GM12878 (cell line): Measurements from ENCODE around the gene C10orf143. TPM values are rescaled to one million over a fixed set of nuclear protein-coding genes. Genes with fewer than 3 reads are reported as not detected.
A peak's percentile ranks its signal among the peaks of the same experiment; 100 is the strongest.

Source experiments
- CHD4 ChIP-seq: fragments of 200-600 bp; sonication (generic); IDR thresholded peaks from 2 replicates; pipeline ENCODE4 v1.6.1; 2016; ENCODE audit warnings: mild to moderate bottlenecking
- DPF2 ChIP-seq: fragments of 450-650 bp; IDR thresholded peaks from 2 replicates; pipeline ENCODE4 v1.6.1; 2017; ENCODE audit warnings: mild to moderate bottlenecking
- EED ChIP-seq: sonication (generic); IDR thresholded peaks from 2 replicates; pipeline ENCODE4 v1.6.1; 2016; ENCODE audit warnings: antibody characterized with exemption, low read depth
- ESRRA ChIP-seq: IDR thresholded peaks from 2 replicates; pipeline ENCODE4 v1.6.1; 2012; ENCODE audit warnings: mild to moderate bottlenecking, low read length, improper control_type of control experiment
- FOS ChIP-seq: IDR thresholded peaks from 3 replicates; pipeline ENCODE4 v1.6.1; 2011; ENCODE audit warnings: borderline replicate concordance; ENCODE audit not compliant: insufficient read length; ENCODE audit errors: extremely low read depth
- MEF2B ChIP-seq: fragments of 450-650 bp; IDR thresholded peaks from 2 replicates; pipeline ENCODE4 v1.6.1; 2018; ENCODE audit warnings: mild to moderate bottlenecking, moderate library complexity; ENCODE audit not compliant: partially characterized antibody, poor library complexity, severe bottlenecking
- MYC ChIP-seq: IDR thresholded peaks from 2 replicates; pipeline ENCODE4 v1.6.1; 2011; ENCODE audit warnings: mild to moderate bottlenecking, low read length, moderate library complexity, inconsistent platforms; ENCODE audit not compliant: insufficient read depth, insufficient replicate concordance, insufficient read length, severe bottlenecking
- NFXL1 ChIP-seq: fragments of 450-650 bp; IDR thresholded peaks from 2 replicates; pipeline ENCODE4 v1.6.1; 2017; ENCODE audit warnings: antibody characterized with exemption, mild to moderate bottlenecking, borderline replicate concordance
- NFYA ChIP-seq: IDR thresholded peaks from 2 replicates; pipeline ENCODE4 v1.6.1; 2011; ENCODE audit warnings: low read depth, mild to moderate bottlenecking, low read length, improper control_type of control experiment, borderline replicate concordance
- PML ChIP-seq: IDR thresholded peaks from 2 replicates; pipeline ENCODE4 v1.6.1; 2012; ENCODE audit warnings: low read length, inconsistent platforms
- SP1 ChIP-seq: IDR thresholded peaks from one replicate; pipeline ENCODE4 v1.6.1; 2011; ENCODE audit warnings: low read depth, low read length
- SRF ChIP-seq, 2 experiments: IDR thresholded peaks; 2 replicates each; pipeline ENCODE4 v1.6.1; 2011; ENCODE audit warnings: low read depth in 2 of 2, low read length in 2 of 2, mild to moderate bottlenecking in 1 of 2, moderate library complexity in 1 of 2
- TBL1XR1 ChIP-seq: IDR thresholded peaks from 2 replicates; pipeline ENCODE4 v1.6.1; 2012; ENCODE audit warnings: low read depth, low read length, improper control_type of control experiment
- TCF12 ChIP-seq: IDR thresholded peaks from 2 replicates; pipeline ENCODE4 v1.6.1; 2011; ENCODE audit warnings: low read depth, mild to moderate bottlenecking, low read length
- ZNF622 ChIP-seq: fragments of 450-650 bp; IDR thresholded peaks from 2 replicates; pipeline ENCODE4 v1.6.1; 2017; ENCODE audit warnings: mild to moderate bottlenecking, inconsistent platforms
- polyA plus RNA-seq, 11 experiments: library from polyadenylated mRNA; depleted of rRNA in 4 of 11; unstranded in 6 of 11; stranded (reverse) in 5 of 11; fragments of >200 nt; fragmentation: Nextera tagmentation in 4 of 11; fragmentation: Illumina TruSeq in 1 of 11; extraction: Ambion mirVana in 4 of 11; extraction: Trizol in 1 of 11; gene quantifications; 1 replicate in 1 of 11; 2 replicates in 10 of 11; pipeline versions ENCODE4 v1.2.1 to v1.2.3, GENCODE V29; 2011 to 2016; ENCODE audit warnings: inconsistent platforms in 2 of 11, missing spikeins in 2 of 11, low read depth in 1 of 11
- total RNA-seq, 4 experiments: library from RNA; depleted of rRNA in 3 of 4; stranded (reverse); fragments of >200 nt in 3 of 4; fragmentation: Illumina TruSeq in 1 of 4; extraction: Trizol in 1 of 4; gene quantifications; 2 replicates each; pipeline versions ENCODE4 v1.2.1 to v1.2.3, GENCODE V29; 2013 to 2021
- TF ChIP-seq, protein P1 (sequence below): fragments of 450-650 bp; IDR thresholded peaks from 2 replicates; pipeline ENCODE4 v1.6.1; 2017; ENCODE audit warnings: mild to moderate bottlenecking, moderate library complexity
- TF ChIP-seq, protein P2 (sequence below): fragments of 450-650 bp; IDR thresholded peaks from 2 replicates; pipeline ENCODE4 v1.6.1; 2017; ENCODE audit warnings: mild to moderate bottlenecking
- TF ChIP-seq, protein P3 (sequence below): fragments of 450-650 bp; conservative IDR thresholded peaks from 2 replicates; pipeline ENCODE4 v1.6.1; 2017; ENCODE audit warnings: mild to moderate bottlenecking, moderate library complexity
- TF ChIP-seq, protein P4 (sequence below): fragments of 450-650 bp; IDR thresholded peaks from 2 replicates; pipeline ENCODE4 v1.6.1; 2018; ENCODE audit warnings: mild to moderate bottlenecking, low read depth, moderate library complexity; ENCODE audit not compliant: partially characterized antibody

The C10orf143 gene
- total and polyA plus RNA-seq, 10 of the 15 experiments (the other 5 are each of a cell fraction or from before 2014, with no cell fraction given) = 0.64 to 7.9 (median 2.6) TPM

DNA sequence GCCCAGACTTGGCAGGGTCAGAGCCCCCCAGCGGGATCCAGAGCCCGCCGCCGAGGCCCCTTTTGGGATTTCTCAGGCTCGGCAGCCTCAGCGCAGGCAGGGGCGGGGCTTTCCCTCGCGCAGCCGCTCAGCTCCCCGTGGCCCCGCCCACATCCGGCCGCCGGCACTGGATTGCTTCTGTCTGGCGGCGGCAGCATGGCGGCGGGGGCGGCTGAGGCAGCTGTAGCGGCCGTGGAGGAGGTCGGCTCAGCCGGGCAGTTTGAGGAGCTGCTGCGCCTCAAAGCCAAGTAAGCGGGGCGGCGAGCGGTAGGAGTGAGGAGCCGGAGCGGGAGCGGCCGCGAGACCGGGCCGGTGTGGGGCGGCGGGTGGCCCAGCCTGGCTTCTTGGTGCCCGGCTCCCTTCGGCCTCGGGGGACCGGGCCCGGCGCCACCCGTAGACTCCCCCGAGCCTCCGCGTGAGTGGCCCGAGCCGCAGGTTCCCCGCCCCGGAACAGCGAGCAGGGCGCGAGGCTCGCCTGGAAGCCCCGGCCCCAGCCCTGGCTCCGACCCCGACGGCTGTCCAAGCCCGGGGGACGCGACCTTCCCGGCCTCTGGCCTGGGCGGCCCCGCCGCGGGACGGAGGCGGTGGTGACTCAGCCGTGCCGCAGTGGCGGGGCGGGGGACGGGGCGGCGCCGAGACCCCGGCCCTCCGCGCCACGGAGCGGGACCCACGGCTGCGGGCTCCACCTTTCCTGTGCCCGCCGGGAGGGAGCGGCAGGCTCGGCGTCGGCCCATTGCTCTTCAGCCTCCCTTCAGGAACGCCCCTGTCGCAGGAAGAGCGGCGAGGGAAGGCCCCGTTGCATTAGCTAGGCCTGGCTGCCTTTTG, 25.8 kb upstream of the C10orf143 start, which contains the start of gene GLRX3 (continued):
- TF ChIP-seq NFYA = no peak
- TF ChIP-seq TCF12 = peak; percentile 75
- no peak for TF ChIP-seq FOS
- no peak for TF ChIP-seq TBL1XR1
- TF ChIP-seq CHD4 = no peak
- TF ChIP-seq, protein P1, sequence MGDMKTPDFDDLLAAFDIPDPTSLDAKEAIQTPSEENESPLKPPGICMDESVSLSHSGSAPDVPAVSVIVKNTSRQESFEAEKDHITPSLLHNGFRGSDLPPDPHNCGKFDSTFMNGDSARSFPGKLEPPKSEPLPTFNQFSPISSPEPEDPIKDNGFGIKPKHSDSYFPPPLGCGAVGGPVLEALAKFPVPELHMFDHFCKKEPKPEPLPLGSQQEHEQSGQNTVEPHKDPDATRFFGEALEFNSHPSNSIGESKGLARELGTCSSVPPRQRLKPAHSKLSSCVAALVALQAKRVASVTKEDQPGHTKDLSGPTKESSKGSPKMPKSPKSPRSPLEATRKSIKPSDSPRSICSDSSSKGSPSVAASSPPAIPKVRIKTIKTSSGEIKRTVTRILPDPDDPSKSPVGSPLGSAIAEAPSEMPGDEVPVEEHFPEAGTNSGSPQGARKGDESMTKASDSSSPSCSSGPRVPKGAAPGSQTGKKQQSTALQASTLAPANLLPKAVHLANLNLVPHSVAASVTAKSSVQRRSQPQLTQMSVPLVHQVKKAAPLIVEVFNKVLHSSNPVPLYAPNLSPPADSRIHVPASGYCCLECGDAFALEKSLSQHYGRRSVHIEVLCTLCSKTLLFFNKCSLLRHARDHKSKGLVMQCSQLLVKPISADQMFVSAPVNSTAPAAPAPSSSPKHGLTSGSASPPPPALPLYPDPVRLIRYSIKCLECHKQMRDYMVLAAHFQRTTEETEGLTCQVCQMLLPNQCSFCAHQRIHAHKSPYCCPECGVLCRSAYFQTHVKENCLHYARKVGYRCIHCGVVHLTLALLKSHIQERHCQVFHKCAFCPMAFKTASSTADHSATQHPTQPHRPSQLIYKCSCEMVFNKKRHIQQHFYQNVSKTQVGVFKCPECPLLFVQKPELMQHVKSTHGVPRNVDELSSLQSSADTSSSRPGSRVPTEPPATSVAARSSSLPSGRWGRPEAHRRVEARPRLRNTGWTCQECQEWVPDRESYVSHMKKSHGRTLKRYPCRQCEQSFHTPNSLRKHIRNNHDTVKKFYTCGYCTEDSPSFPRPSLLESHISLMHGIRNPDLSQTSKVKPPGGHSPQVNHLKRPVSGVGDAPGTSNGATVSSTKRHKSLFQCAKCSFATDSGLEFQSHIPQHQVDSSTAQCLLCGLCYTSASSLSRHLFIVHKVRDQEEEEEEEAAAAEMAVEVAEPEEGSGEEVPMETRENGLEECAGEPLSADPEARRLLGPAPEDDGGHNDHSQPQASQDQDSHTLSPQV = no peak
- TF ChIP-seq PML = no peak
- TF ChIP-seq EED = peak; percentile 22; the same call in 1 of the 2 replicates
- TF ChIP-seq ESRRA = no peak
- no peak for TF ChIP-seq NFXL1
- TF ChIP-seq DPF2 = 0 out of 2 replicates have a peak, but pooled peaks have one; percentile 61
- peak; percentile 20 for TF ChIP-seq MEF2B
- TF ChIP-seq, protein P2, sequence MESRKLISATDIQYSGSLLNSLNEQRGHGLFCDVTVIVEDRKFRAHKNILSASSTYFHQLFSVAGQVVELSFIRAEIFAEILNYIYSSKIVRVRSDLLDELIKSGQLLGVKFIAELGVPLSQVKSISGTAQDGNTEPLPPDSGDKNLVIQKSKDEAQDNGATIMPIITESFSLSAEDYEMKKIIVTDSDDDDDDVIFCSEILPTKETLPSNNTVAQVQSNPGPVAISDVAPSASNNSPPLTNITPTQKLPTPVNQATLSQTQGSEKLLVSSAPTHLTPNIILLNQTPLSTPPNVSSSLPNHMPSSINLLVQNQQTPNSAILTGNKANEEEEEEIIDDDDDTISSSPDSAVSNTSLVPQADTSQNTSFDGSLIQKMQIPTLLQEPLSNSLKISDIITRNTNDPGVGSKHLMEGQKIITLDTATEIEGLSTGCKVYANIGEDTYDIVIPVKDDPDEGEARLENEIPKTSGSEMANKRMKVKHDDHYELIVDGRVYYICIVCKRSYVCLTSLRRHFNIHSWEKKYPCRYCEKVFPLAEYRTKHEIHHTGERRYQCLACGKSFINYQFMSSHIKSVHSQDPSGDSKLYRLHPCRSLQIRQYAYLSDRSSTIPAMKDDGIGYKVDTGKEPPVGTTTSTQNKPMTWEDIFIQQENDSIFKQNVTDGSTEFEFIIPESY = no peak
- peak; percentile 79 to 97 for TF ChIP-seq SRF (IDR thresholded peaks at IDR 0.05; ENCODE audit: low read depth in 2 of 2, low read length in 2 of 2)
- no peak for TF ChIP-seq MYC
- peak; percentile 66 for TF ChIP-seq SP1
- TF ChIP-seq ZNF622 = no peak
- TF ChIP-seq, protein P3, sequence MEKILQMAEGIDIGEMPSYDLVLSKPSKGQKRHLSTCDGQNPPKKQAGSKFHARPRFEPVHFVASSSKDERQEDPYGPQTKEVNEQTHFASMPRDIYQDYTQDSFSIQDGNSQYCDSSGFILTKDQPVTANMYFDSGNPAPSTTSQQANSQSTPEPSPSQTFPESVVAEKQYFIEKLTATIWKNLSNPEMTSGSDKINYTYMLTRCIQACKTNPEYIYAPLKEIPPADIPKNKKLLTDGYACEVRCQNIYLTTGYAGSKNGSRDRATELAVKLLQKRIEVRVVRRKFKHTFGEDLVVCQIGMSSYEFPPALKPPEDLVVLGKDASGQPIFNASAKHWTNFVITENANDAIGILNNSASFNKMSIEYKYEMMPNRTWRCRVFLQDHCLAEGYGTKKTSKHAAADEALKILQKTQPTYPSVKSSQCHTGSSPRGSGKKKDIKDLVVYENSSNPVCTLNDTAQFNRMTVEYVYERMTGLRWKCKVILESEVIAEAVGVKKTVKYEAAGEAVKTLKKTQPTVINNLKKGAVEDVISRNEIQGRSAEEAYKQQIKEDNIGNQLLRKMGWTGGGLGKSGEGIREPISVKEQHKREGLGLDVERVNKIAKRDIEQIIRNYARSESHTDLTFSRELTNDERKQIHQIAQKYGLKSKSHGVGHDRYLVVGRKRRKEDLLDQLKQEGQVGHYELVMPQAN = peak; percentile 84
- TF ChIP-seq, protein P4, sequence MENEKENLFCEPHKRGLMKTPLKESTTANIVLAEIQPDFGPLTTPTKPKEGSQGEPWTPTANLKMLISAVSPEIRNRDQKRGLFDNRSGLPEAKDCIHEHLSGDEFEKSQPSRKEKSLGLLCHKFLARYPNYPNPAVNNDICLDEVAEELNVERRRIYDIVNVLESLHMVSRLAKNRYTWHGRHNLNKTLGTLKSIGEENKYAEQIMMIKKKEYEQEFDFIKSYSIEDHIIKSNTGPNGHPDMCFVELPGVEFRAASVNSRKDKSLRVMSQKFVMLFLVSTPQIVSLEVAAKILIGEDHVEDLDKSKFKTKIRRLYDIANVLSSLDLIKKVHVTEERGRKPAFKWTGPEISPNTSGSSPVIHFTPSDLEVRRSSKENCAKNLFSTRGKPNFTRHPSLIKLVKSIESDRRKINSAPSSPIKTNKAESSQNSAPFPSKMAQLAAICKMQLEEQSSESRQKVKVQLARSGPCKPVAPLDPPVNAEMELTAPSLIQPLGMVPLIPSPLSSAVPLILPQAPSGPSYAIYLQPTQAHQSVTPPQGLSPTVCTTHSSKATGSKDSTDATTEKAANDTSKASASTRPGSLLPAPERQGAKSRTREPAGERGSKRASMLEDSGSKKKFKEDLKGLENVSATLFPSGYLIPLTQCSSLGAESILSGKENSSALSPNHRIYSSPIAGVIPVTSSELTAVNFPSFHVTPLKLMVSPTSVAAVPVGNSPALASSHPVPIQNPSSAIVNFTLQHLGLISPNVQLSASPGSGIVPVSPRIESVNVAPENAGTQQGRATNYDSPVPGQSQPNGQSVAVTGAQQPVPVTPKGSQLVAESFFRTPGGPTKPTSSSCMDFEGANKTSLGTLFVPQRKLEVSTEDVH = no peak
